HepG2 (cell line): Measurements from ENCODE around the gene LBX2. TPM values are rescaled to one million over a fixed set of nuclear protein-coding genes. Genes with fewer than 3 reads are reported as not detected.

Experiments used
- AGO1 ChIP-seq: fragments of 200-400 bp; formaldehyde crosslinking; IDR thresholded peaks from 2 replicates; pipeline ENCODE4 v1.6.1; 2017; ENCODE audit warnings: mild to moderate bottlenecking, low read depth, low read length, moderate library complexity; ENCODE audit not compliant: poor library complexity, severe bottlenecking
- ASH2L ChIP-seq: fragments of 300-600, 200-600 bp; sonication (generic); IDR thresholded peaks from 2 replicates; pipeline ENCODE4 v1.7.0; 2017; ENCODE audit warnings: low read depth, mild to moderate bottlenecking, moderate library complexity, mixed read lengths, low read length; ENCODE audit not compliant: insufficient read length
- BRCA1 ChIP-seq: sonication (generic); formaldehyde crosslinking; IDR thresholded peaks from 2 replicates; pipeline ENCODE4 v1.4.0; 2020; ENCODE audit warnings: missing genetic modification reagents
- HNRNPL ChIP-seq: fragments of 200-400 bp; formaldehyde crosslinking; IDR thresholded peaks from 2 replicates; pipeline ENCODE4 v1.6.1; 2017; ENCODE audit warnings: mild to moderate bottlenecking, low read depth, low read length
- KLF12 ChIP-seq: sonication (generic); formaldehyde crosslinking; IDR thresholded peaks from 2 replicates; pipeline ENCODE4 v1.4.0; 2020; ENCODE audit warnings: missing genetic modification reagents, borderline replicate concordance
- NFATC3 ChIP-seq: sonication (generic); formaldehyde crosslinking; IDR thresholded peaks from 2 replicates; pipeline ENCODE4 v1.5.1; 2020; ENCODE audit warnings: mild to moderate bottlenecking, missing genetic modification reagents
- NPAS2 ChIP-seq: sonication (generic); formaldehyde crosslinking; IDR thresholded peaks from 2 replicates; pipeline ENCODE4 v1.8.0; 2022; ENCODE audit warnings: mild to moderate bottlenecking, missing genetic modification reagents, borderline replicate concordance
- NR1H2 ChIP-seq: sonication (generic); formaldehyde crosslinking; IDR thresholded peaks from 2 replicates; pipeline ENCODE4 v1.8.1; 2022; ENCODE audit warnings: low read depth, missing genetic modification reagents, borderline replicate concordance
- PAX8 ChIP-seq: sonication (generic); formaldehyde crosslinking; IDR thresholded peaks from 2 replicates; pipeline ENCODE4 v1.8.0; 2022; ENCODE audit warnings: mild to moderate bottlenecking, missing genetic modification reagents, borderline replicate concordance
- PPARG ChIP-seq: conservative IDR thresholded peaks from 2 replicates; pipeline ENCODE4 v1.6.1; 2016; ENCODE audit warnings: missing biosample characterization, missing genetic modification reagents
- RARG ChIP-seq: sonication (generic); formaldehyde crosslinking; IDR thresholded peaks from 2 replicates; pipeline ENCODE4 v1.4.0; 2020; ENCODE audit warnings: low read depth, mild to moderate bottlenecking, missing genetic modification reagents
- RCOR2 ChIP-seq: IDR thresholded peaks from 2 replicates; pipeline ENCODE4 v1.6.1; 2016; ENCODE audit warnings: missing biosample characterization, missing genetic modification reagents
- RFX3 ChIP-seq: IDR thresholded peaks from 2 replicates; pipeline ENCODE4 v1.6.1; 2016; ENCODE audit warnings: missing biosample characterization, missing genetic modification reagents
- SSRP1 ChIP-seq: IDR thresholded peaks from 2 replicates; pipeline ENCODE4 v1.6.1; 2016; ENCODE audit warnings: control low read depth
- TFE3 ChIP-seq: IDR thresholded peaks from 2 replicates; pipeline ENCODE4 v1.6.1; 2016
- ZKSCAN1 ChIP-seq: fragments of 150-350 bp; IDR thresholded peaks from 2 replicates; pipeline ENCODE4 v1.6.1; 2014; ENCODE audit warnings: low read length
- ZNF276 ChIP-seq: sonication (generic); formaldehyde crosslinking; IDR thresholded peaks from 2 replicates; pipeline ENCODE4 v1.4.0; 2020; ENCODE audit warnings: mild to moderate bottlenecking, low read depth, missing genetic modification reagents
- ZNF501 ChIP-seq: sonication (generic); formaldehyde crosslinking; IDR thresholded peaks from 2 replicates; pipeline ENCODE4 v1.5.1; 2020; ENCODE audit warnings: mild to moderate bottlenecking, moderate library complexity, missing genetic modification reagents
- ZNF703 ChIP-seq: sonication (generic); formaldehyde crosslinking; IDR thresholded peaks from 2 replicates; pipeline ENCODE4 v1.5.1; 2020; ENCODE audit warnings: missing genetic modification reagents, mild to moderate bottlenecking, moderate library complexity, borderline replicate concordance
- ZNF850 ChIP-seq: sonication (generic); formaldehyde crosslinking; conservative IDR thresholded peaks from 2 replicates; pipeline ENCODE4 v1.9.0; 2021; ENCODE audit warnings: mild to moderate bottlenecking, missing genetic modification reagents
- ZSCAN22 ChIP-seq: sonication (generic); formaldehyde crosslinking; IDR thresholded peaks from 2 replicates; pipeline ENCODE4 v1.4.0; 2020; ENCODE audit warnings: mild to moderate bottlenecking, missing genetic modification reagents
- polyA plus RNA-seq, 8 experiments: library from polyadenylated mRNA; depleted of rRNA in 3 of 8; stranded (reverse) in 7 of 8; unstranded in 1 of 8; fragments of >200 nt; fragmentation: Illumina TruSeq in 4 of 8; extraction: Trizol in 4 of 8; gene quantifications; 2 replicates each; pipeline versions ENCODE4 v1.2.1 to v1.2.3, GENCODE V29; 2011 to 2016; ENCODE audit warnings: low read depth in 4 of 8, missing spikeins in 1 of 8, mixed read lengths in 1 of 8; ENCODE audit not compliant: insufficient read depth in 1 of 8
- total RNA-seq, 5 experiments: library from RNA; depleted of rRNA; stranded (reverse); fragments of >200 nt; fragmentation: Illumina TruSeq; extraction: Trizol; gene quantifications; 2 replicates each; pipeline ENCODE4 v1.2.3, GENCODE V29; 2016; ENCODE audit warnings: low read depth in 1 of 5

Gene LBX2
- total and polyA plus RNA-seq, 2 of the 13 experiments (the other 11 are each of a cell fraction or from before 2014, with no cell fraction given) = 6.4 to 8.1 TPM

GRCh38 chr2:74472086-74472944 is 27.1 kb downstream of the LBX2 start, which contains the start of gene MRPL53 (continued):
- TF ChIP-seq NR1H2 (CRISPR knock-in tag) (no peak), ZNF850 (CRISPR knock-in tag) (peak; percentile 61), ZSCAN22 (CRISPR knock-in tag) (no peak; the same call in 1 of the 2 replicates), NPAS2 (CRISPR knock-in tag) (no peak), AGO1 (peak; percentile 99), PPARG (peak; percentile 65; the same call in 1 of the 2 replicates), NFATC3 (CRISPR knock-in tag) (peak; percentile 88; the same call in 1 of the 2 replicates), ZNF703 (CRISPR knock-in tag) (no peak; the same call in 1 of the 2 replicates), SSRP1 (peak; percentile 99), ZNF276 (peak; percentile 82), ZKSCAN1 (no peak), RFX3 (CRISPR knock-in tag) (peak; percentile 57), TFE3 (CRISPR knock-in tag) (peak; percentile 77), ZNF501 (CRISPR knock-in tag) (peak; percentile 100), KLF12 (CRISPR knock-in tag) (peak; percentile 54; the same call in 1 of the 2 replicates), ASH2L (peak; percentile 99), RCOR2 (CRISPR knock-in tag) (peak; percentile 58), HNRNPL (peak; percentile 61; the same call in 1 of the 2 replicates), RARG (CRISPR knock-in tag) (peak; percentile 96), PAX8 (0 out of 2 replicates have a peak, but pooled peaks have one; percentile 86), BRCA1 (CRISPR knock-in tag) (peak; percentile 93)
